VCaP (cell line): ENCODE measurements around the gene MFNG.

Source experiments
- H3K27ac ChIP-seq: fragments of 450-650 bp; 2 replicates; pipeline ENCODE4 v1.5.1; 2017
- CTCF ChIP-seq: fragments of 450-650 bp; conservative IDR thresholded peaks from 2 replicates; pipeline ENCODE4 v1.5.1; 2017; ENCODE audit warnings: mild to moderate bottlenecking, moderate library complexity

Gene MFNG

DNA sequence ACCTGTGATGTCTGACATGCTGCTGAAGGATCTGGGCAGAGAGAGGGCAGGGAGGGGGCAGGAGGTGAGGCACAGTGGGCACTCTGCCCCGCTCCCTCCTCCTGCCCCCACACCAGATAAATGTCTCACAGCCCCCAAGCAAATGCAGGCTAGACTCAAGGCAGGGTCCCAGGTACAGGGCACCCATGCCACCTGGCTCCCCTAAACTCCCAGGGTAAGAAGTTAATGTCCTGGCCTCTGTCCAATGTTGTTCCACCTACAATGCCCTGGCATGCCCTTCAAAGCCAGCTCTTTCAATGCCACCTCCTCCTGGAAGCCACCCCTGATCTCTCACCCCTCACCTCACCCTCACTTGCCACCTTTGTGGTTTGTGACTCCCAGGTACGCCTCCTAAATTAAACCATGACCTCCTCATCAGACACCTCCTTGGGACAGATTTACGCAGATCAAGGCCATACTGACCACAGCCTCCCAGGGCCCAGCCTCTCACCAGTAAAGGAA, 17.0 kb upstream of the MFNG start:
- TF ChIP-seq CTCF: no peak
- peak overlapping the region; percentile 92 for H3K27ac ChIP-seq

GRCh38 chr22:37502342-37503182, 16.4 kb upstream of the MFNG start:
- no peak for TF ChIP-seq CTCF
- peak overlapping the region; percentile 92 for H3K27ac ChIP-seq

DNA sequence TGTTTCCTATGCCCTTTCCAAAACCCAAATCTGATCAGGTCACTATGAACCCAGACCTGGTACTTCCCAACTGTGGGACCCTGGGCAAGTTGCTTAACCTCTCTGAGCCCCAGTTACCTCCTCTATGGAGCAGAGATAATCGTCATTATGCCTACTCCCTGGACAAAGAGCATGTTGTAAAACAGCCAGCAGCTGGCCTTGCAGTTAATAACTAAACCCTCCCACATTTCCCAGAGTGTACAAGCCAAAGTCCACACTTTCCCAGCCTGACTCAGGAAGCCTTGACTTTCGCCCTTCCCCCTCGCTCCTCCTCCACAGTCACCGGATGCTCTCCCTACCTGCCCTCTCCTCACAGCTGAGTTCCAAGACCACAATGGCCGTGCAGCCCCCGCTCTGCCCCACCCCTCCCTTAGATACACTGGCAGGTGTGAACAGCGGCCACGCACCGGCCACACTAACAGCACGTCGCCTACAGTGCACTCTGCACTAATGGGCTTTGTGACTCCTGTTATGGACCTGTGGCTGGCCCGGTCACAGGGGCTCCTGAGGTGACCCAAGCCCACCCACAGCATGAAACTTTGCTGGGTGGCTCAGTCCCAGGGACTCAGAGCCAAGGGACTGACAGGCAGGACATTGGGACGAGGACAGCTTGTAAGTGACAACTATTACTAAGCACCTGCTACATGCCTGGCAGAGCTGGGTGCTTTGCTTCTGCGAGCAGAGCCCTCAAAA, 15.6 kb upstream of the MFNG start:
- H3K27ac ChIP-seq: peak overlapping the region; percentile 92
- TF ChIP-seq CTCF: no peak

DNA sequence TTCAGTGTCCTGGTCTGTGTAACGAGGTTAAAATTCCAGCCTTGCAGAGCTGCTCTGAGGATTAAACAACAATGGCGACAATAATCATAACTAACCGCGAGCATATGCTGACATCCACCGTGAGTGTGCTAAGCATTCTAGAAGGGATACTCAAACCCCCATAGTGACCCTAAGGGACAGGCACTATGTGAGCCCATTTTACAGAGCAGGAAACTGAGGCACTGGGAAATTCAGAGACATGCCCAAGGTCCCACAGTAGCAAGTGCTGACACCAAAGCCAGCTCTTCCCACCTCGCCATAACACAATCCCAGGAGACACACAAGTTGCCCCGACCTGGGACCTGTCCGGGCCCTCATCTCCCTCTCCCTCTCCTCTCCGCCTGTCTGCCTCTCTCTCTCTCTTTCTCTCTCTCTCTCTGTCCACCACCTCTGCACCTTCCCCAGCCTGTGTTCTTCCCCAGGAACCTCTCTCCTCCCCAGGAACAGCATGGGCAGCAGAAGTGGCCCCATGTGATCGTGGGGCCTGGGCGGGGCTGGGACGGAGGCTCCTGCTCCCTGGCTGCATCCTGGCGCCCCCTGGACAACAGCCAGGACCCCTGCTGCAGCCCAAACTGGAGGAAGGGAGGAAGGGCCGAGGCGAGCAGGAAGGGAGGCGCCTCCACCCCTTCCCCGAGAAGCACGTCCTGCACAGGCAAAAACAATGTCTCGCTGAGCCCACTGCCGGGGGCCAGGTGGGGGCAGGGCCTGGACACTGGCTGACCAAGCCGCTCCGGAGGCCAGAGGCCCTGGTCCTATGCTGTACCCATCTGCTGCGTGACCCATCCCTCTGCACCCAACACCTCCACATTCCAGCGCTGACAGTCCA, 14.8 kb upstream of the MFNG start:
- peak overlapping the region; percentile 92 for H3K27ac ChIP-seq
- no peak for TF ChIP-seq CTCF

DNA sequence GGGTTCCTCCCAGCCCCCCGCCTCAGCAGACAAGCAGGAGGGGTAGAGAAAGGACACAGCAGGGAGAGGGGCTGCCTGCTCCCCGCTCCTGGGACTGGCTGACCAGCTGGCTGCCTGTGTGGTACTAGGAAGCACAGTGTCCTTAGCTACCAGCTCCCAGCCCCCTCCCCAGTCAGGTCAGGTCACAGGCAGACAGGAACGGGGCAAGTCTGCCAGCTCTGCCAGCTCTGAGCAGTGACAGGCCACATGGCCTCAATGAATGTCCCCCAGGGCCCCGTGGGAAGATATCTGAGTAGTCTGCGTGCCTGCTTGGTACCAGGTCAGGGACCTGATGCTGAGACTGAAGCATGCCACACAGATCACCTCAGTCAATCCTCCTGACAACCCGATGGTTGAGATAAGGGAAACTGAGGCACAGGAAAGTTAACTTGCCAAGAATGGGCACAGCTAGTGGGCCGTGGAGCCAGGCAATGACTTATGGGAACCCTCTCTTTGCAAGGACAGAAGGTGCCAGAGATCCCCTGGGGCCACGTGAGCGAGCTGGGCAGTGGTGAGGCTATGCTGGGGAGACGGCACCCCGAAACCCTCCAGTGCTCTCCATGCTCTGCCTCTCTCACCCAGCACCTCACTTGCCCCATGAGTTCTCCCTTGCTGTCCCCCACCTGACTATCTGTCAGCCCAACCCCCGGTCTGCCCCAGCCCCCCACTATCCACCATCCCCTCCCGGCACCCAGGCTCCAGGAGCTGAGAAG, 13.8 kb upstream of the MFNG start:
- no peak for TF ChIP-seq CTCF
- peak overlapping the region; percentile 92 for H3K27ac ChIP-seq

- no peak overlapping the region; the same call in 1 of the 2 replicates for H3K27ac ChIP-seq
- TF ChIP-seq CTCF: no peak
Measured at GRCh38 chr22:37499027-37499707, 13.0 kb upstream of the MFNG start.
